NCI-H526 treated with DMSO at 0.1 percent for 48 hours (cell line): ENCODE data around the gene SMIM34.
"Not testable (repeated sequence)": the region's sequence is repeated elsewhere in the genome, so short reads cannot be mapped to it uniquely, and the experiment has no call there.

Source experiments
- DNase-seq: peaks from one replicate; lab custom pipeline; 2025; lab: John Stamatoyannopoulos, UW

The SMIM34 gene

DNA sequence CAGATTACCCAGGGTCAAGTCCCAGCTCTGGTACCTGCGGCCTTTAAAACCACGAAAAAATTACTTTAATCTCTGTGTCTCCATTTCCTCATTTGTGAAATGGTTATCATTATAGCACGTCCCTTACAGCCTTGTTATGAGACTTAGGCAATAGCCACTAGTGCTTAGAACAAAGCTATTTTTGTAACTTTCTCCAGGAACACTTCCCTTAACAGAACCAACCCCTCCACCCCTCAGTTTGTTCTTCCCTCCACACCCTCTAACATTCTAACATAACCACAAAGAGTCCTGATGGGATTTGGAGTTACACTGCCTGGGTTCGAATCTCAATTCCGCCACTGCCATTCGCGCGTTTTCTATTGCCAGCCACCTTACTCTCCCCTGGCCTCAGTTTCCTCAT, 49.3 kb downstream of the SMIM34 start:
- not testable (repeated sequence) for DNase-seq

DNA sequence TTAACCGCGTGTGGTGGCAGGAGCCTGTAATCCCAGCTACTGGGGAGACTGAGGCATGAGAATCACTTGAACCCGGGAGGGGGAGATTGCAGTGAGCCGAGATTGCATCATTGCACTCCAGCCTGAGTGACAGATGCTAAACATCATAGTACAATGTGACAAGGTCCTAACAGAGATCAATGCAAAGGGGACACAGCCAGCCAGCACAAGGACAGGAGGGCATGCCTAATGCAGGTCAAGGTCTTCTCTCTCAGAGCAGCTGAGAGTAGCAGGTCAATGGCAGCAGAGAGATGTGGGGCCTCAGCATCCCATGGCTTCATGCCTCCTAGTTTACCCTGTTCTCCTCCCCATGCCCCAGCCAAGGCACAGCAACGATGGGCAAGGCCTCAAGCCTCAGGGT, 51.4 kb downstream of the SMIM34 start:
- no peak for DNase-seq

DNA sequence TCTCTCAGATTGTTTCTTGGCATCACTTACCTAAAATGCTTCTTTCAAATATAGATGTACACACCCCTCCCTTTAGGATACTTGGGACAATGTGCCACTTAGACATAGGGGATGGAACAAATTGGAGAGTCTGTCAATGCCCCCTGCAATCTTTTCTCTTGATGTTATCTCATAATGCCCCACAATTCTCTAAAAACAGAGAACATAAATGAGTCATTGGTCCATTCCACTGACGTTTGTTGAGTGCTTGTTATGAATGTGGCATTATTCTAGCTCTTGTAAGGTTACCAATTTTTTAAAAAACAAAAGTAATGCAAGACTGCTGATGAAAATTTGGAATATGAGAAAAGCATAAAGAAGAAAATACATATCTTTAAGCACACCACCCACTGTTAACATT, 54.0 kb downstream of the SMIM34 start:
- DNase-seq, result no peak
